ENCODE measurements around the gene NDUFAF2.

NDUFAF2 gene

DNA sequence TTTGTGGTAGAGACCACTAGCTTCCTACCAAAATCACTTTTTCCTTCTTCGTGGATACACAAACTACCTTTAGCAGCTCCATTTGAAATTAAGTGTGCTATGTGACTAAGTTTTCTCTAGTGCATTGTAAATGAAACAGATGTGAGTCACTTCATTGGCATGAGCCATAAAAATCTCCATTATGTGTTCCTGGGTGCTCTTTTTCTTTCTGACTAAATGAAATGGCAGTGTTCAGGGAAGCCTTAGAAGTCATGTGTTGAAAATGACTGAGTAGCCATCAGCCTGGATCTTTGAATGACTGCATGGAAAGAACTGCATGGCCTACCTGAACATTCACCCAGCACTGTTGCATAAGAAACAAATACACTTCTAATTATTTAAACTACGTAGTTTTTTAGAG lies 107.9 kb downstream of the NDUFAF2 start:
- no peak for DNase-seq

DNA sequence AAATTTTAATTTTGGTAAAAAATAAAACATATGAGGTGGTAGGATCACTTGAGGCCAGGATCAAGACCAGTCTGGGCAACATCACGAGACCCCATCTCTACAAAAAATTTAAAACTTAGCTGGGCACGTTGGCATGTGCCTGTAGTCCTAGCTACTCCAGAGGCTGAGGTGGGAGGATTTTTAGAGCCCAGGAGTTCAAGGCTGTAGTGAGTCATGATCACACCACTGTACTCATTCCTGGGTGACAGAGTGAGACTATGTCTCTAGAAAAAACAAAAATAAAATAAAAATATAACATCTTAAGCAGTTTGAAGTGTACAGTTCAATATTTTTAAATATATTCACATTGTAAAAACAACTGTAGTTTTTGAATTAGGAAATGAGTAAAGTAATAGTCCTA lies 108.9 kb downstream of the NDUFAF2 start:
- no peak for DNase-seq

DNA sequence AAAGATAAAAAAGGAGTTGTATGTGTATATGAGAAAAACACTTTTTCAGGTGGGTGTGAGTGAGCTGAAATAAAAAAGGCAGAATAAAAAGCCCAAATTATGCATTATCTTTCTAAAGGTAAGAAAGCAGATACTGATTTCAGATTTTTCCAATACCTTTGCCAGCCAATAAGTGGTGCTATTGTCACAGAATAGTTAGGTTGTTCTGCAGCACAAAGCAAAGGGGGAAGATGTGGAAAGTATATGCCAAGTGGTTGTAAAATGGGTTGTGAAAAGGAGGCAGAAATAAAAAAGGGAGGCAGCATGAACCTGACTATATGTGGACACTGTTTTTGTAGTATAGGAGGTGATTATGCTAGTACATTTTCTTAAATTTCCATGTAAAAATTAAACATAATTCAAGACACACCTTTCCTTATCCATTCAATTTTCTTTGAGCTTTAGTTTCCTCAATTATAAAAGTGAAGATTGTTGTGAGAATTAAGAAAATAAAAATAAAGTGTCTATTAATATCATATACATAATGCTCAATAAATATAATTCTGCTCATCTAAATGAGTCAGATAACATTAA lies 110.5 kb downstream of the NDUFAF2 start:
- peak; percentile 63 for DNase-seq

DNA sequence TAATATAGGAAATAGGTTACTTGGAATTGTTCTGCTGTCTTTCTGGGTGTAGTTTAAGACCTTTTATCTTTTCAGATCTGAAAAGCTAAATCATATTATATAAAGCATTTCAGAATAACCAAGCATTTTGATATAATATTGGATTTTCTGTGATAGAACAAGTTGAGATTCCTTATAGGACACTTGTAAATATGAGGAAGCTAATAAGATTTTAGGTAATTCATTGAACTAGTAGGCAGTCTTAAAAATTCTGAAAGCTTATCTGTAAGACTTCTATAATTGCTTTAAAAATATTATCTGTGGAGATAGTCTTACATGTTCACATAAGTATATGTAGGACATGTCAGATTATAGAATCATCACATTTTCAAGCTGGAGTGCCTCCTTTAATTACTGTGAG lies 114.5 kb downstream of the NDUFAF2 start:
- DNase-seq, result no peak

DNA sequence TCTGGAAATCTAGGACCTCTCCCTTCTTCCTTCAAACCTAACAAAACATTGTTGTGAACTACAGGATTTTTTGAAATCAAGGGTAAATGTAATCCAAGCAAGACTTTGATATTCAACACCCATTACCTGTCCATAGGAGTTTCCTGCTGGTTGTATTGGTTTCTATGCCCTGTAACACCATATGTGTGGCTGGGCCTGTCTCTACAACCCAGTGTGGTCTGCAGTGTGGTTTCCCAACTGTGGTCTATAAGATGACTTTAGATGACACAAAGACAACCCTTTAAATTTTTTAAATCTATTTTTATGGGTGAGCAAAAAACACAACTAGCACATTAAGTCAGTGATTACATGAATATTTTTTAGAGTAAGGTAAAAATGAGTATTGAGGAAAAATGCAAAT lies 124.1 kb downstream of the NDUFAF2 start:
- DNase-seq, result no peak

DNA sequence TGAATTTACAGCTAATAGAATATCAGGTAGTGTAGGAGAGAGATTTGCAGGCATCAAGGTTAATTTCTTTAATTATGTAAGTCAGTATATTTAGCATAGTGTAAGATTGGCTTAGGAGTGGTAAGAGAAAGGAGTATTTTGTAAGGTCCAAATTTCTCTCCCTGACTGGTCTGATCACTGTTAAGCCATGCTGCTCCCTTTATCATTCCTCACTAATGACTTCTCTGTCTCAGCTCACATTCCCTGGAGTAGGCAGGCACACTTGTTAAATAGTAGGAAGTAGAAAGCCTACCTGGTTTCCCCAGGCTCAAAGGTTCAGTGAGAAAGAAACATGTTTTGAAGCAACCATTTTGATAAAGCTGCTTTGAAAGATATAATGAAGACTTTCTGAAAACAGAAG lies 126.5 kb downstream of the NDUFAF2 start:
- no peak for DNase-seq

DNA sequence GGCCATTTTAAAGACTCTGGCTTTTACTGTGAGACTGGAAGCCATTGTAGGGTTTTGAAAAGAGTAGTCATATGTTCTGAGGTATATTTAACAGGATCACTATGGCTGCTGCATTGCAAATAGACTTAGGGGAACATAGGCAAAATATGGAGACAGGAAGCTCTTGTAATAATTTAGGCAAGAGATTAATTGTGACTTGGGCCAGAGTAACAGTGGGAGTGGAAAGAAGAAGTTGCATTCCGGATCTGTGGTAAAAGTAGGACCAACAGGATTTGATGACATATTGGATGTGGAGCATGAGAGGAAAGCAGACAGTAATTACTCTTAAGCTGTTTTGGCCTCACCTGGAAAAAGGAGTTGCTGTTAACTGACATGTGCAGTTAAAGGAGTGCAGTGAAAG lies 131.6 kb downstream of the NDUFAF2 start:
- no peak for DNase-seq

DNA sequence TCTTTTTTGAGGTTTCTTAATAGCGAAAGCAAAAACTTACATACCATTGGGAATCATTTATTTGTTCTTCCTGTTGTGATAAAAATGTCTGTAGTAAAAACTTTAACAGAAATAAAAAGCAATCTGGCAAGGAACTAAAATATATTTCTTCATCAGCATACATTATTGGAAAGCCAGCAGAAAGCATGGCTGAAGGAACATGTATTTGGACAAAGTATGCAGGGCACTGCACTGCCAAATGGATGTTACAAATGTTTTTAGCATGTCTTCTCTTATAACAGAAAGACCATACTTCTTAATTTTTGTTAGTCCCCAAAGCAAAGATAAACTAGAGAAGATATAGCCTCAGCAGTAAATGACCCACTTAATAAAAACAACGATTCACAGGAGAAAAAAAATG lies 136.7 kb downstream of the NDUFAF2 start:
- DNase-seq, result no peak

DNA sequence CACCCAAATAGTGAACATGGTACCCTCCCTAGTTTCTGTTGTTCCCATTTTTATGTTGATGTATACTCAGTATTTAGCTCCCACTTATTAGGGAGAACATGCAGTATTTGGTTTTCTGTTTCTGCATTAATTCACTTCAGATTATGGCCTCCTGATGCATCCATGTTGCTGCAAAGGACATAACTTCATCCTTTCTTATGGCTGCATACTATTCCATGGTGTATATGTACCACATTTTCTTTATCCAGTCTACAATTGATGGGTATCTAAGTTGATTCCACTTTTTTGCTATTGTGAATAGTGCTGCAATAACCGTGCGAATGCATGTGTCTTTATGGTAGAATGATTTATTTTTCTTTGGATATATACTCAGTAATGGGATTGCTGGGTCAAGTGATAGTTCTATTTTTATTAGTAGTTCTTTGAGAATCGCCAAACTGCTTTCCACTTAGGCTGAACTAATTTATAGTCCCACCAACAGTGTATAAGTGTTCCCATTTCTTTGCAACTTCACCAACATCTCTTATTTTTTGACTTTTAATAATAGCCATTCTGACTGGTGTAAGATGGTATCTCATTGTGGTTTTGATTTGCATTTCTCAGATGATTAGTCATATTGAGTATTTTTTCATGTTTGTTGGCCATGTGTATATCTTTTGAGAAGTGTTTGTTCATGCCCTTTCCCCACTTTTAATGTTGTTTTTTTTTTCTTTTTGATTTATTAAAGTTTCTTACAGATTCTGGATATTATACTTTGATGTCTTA lies 137.7 kb downstream of the NDUFAF2 start:
- no peak for DNase-seq

DNA sequence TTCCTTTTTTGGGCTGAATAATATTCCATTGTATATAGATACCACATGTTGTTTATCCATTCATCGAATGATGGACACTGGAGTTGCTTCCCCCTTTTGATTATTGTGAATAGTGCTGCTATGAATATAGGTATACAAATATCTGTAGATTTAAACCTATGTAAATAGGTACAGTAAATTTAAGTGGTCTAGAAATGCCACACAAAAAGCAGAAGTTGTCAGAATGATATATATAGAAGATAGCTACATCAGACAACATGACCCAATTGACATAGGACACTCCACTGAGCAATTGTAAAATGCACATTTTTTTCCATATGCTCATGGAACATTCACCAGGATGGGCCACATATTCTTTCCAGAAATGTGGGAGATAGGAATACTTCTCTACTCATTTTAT lies 139.7 kb downstream of the NDUFAF2 start:
- no peak for DNase-seq

DNA sequence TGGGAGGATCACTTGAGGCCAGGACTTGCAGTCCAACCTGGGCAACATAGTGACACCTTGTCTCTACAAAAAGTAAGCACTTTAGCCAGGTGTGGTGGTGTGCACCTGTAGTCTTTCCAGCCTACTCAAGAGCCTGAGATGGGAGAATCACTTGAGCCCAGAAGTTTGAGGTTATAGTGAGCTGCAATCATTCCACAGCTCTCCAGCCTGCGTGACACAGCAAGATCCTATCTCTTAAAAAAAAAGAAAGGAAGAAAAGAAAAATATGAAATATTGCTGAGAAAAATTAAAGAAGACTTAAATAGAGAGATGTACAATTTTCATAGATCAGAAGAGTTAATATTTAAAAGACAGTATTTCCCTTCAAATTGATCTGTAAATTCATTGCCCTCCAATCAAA lies 140.9 kb downstream of the NDUFAF2 start:
- DNase-seq, result no peak

DNA sequence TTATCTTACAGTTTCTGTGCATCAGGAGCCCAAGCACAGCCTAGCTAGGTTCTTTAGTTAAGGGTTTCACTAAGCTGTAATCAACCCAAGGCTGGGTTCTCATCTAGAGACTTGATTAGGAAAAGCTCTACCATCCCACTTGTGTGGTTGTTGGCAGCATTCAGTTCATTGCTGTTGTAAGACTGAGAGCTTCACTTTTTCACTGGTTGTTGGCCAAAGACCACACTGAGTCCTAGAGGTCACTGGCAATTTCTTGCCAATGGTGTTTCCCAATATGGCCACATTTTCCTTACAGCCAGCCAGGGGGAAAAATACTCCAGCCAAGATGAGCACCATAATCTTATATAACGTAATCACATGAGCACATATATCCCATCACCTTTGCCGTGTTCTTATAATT lies 142.9 kb downstream of the NDUFAF2 start:
- no peak for DNase-seq

DNA sequence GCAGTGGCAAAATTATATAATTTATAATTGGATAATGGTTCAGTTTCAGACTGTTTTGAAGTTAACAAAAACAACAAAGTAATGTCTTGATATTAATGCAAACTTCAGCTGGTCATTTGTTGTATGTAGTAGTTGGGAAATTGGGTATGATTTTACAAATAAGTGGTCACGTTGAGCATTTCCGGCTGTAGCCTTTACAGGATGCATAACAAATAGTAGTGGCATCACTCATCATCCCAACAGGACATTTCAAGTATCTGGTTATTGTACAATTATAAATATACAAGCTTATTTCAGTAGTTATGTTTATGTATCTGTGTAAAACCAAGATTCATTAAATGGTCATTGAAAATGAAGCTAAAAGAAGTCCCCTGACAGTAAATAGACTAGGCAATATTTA lies 144.3 kb downstream of the NDUFAF2 start:
- no peak for DNase-seq

DNA sequence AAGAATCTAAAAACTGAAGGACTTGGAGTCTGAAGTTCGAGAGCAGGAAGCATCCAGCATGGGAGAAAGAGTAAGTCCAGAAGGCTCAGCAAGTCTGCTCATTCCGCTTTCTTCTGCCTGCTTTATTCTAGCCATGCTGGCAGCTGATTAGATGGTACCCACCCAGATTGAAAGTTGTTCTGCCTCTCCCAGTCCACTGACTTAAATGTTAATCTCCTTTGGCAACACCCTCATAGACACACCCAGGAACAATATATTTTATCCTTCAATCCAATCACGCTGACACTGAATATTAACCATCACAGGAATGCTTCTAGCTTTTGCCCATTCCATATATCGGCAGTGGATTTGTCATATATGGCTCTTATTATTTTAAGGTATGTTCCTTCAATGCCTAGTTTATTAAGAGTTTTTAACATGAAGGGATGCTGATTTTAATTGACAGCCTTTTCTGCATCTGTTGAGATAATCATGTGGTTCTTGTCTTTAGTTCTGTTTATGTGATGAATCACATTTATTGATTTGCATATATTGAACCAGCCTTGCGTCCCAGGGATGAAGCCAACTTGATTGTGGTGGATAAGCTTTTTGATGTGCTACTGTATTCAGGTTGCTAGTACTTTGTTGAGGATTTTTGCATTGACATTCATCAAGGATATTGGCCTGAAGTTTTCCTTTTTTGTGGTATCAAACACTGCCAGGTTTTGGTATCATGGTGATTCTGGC lies 148.2 kb downstream of the NDUFAF2 start:
- peak; percentile 19 for DNase-seq

DNA sequence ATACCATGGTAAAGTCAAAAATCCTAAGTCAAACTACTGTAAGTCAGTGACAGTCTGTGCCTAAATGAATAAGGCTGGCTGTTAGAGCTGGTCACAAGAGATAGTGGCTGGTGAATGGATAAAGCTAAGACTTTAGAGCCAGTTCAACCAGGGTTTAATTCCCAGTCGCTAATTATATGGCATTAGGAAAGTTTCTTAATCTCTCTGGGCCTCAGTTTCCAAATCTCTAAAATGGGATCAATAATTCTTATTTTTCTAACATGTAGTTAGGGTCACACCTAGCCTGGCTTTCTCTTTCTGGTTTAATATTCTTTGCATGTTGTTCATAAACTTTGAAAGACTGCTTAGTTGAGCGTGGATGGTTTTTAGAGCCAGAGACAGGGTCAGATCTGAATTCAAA lies 152.5 kb downstream of the NDUFAF2 start:
- DNase-seq, result peak; percentile 13

DNA sequence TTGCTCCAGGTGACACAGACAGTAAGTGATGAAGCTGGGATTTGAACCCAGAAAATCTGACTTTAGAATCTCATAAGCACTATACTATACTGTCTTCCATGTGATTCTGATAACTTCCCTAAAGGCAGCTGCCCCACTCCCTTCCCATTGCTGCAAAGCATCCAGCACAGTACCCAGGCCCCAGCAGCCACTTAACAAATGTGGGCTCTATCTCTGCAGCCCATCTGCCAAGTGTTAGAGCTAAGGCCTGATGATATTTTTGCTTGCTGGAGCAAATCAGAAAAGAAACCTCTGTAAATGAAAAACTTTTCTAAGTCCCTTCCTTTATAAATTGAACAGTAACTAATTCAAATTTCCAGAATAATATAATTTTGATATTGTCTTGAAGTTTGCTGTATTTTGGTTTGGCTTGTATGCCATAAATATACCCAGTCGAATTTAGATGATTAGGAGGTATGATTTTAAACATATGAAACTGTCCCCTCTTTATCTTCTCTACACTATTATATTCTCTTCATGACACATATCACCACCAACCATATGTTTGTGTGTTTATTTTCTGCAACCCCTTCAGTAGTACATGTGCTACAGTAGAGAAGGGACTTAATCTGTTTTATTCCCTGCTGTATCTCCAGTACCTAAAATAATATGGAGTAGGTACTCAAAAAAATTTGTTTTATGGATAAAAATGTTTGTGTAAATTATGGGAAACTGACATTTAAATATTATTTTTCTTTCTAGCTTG lies 153.4 kb downstream of the NDUFAF2 start:
- DNase-seq, result peak; percentile 77

DNA sequence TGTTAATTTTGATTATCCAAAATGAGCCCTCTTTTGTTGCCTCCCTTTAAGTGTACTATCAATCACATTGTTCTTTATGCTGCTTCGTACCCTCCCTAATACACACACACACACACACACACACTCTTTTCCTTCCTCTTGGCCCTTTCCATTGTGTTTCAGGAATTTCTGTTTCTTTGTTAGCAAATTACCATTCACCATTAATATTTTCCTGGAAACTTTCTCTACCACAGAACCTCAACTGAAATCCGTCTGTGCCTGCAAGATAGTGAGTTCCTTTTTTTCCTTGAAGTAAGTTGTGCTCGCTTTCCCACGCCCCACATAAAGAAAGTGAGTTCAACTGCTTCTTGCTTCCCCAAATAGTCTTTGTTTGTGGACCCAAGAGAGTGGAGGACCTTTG lies 155.4 kb downstream of the NDUFAF2 start:
- peak; percentile 77 for DNase-seq

DNA sequence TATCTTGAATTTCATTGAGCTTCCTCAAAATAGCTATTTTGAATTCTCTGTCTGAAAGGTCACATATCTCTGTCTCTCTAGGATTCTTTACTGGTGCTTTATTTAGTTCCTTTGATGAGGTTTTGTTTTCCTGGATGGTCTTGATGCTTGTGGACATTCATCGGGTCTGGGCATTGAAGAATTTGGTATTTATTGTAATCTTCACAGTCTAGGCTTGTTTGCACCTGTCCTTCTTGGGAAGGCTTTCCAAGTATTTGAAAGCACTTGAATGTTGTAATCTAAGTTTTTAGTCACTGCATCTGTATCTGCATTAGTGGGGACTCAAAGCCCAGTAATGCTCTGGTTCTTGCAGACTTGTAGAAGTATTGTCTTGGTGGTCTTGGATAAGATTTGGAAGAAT lies 169.4 kb downstream of the NDUFAF2 start:
- DNase-seq, result no peak

DNA sequence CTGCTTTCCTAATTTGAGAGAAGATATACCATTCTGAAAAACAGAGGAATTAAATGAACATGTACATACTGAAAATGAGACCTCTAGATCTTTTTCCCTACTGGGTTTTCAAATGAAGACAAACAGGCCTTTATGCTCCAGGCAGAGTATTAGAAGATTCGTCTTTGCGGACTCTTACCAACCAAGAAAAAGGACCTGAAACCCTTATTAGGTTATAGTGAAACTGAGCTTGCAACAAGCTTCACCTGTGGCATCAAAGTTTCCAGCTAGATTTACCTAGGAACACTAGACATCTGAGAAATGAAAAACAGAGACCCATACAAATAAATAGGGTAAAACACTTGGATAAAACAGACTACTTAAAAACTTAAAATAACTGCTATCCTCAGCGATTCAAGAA lies 171.0 kb downstream of the NDUFAF2 start:
- DNase-seq, result no peak

DNA sequence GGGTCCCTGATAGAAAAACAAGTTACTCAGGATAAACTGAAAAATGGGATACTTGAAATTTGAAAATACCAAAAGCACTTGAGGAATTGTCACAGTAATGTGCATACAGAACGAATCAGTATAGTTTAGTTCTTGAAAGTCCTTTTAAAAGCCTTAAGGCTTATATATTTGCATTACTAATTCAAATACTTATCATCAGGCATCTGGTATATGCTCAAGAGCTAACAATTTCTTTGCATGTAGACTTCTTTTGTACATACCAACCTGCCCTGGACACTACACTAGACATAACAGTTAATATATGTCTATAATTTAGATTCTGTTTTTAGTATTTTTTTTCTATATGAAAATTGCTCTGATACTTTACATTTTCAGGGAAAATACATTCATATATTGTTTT lies 174.1 kb downstream of the NDUFAF2 start:
- DNase-seq, result no peak

DNA sequence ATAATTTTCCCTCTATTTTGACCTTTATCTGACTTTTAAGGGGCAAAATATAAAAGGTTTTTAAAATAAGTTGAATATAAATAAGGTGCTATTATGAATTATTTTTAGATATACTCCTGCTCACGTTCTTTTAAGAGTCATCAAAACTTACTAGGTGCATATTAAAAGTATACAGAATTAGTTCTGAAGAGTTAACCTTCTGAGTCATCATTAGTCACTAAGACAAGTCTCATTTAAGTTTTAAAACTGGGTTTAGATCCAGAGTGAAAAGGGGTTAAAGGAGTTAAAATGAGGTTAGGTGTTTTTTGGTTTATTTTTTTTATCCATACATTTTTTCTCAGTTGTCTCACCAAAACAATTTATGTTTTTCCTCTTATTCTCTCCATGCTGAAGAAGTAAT lies 175.5 kb downstream of the NDUFAF2 start:
- DNase-seq, result no peak

DNA sequence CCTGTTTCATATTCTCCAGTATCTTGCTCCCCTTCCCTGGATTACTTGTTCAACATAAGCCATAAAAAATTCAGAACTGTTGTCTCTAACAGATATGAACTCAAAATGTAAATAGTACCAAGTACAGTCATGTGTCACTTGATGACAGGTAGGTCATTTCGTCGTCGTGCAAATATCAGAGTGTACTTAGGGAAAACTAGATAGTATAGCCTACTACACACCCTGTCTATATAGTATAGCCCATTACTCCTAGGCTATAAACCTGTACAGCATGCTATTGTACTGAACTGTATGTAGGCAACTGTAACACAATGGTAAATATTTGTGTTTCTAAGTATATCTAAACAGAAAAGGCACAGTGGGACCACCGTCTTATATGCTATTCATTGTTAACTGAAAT lies 178.1 kb downstream of the NDUFAF2 start:
- no peak for DNase-seq

DNA sequence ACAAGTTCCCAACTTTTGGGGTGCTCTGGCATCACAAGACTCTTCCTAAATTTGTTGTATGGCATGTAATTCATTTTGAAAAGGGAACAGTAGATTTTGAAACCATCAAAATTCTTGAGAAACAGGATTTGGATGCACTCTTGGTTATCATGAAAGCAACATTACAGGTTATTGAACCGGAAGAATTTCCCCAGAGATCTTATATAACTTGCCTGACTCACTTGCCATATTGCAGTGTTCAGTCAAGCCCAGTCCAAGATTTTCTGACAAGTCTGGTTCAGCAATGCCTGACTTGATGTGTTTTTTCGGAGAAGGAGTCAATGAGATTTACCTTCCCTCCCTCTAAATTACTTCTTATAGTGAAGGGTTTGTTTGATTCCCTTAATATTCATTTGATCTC lies 185.3 kb downstream of the NDUFAF2 start:
- DNase-seq, result no peak

DNA sequence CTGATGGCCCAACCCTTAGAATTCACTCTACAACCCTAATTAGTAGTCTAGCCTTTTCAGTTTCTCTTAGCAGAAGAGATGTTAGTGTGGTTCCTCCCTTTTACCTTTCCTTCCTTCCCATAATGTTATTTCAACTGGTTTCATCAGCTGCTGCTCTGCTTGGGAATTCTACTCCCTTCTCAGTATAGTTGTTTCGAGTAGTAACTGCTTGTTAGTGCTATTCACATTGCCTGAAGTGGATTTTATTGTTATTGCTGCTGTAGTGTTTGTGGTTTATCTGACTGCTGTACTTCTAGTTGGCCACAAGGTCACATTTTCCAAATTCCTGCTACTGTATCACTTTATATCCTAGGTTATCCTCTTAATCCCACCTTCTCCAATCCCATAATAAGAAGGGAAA lies 187.6 kb downstream of the NDUFAF2 start:
- no peak for DNase-seq
